ENCODE results near the gene CACNA1F.

CACNA1F gene

DNA sequence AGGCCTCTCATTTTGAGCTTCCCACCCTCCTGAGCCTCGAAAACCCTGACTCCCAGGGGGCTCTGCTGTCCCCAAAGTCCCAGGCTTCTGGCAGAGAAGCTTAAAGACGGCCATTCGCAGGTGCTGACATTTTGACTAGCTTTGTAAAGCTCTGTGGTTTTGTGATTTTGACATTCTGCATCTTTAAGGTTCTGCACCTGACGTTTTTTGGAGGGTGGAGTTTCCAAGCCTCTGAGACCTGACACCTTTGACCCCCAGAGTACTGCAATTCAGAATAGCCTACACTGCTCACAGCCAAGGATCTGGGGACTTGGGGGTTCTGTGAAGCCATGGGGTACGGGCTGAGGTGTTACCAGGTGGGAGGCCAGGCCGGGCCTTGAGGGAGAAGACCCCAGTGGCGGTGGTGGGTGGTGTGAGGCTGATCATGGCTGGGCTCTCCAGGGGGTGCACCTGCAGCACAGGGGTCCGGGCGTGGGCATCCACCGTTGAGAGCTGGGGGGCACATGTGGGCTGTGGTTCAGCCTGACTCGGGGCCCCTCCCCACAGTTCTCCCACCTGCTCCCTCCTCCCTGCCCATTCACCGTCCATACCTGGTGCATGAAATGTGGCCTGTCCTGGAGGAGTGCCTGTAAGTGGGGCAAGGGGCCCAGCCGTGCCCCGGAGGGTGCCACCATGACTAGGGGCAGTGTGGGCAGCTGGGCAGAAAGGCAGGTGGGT is 24.1 kb upstream of the CACNA1F start:
- DNase-seq = no peak

- no peak for DNase-seq
These were observed 23.3 kb upstream of the CACNA1F start for GRCh38 chrX:49256268-49256995.

GRCh38 chrX:49254639-49255038 is 21.5 kb upstream of the CACNA1F start:
- no peak for DNase-seq

- no peak for DNase-seq
These were observed 18.2 kb upstream of the CACNA1F start for GRCh38 chrX:49251325-49251724.

- DNase-seq = no peak
These were observed 17.4 kb upstream of the CACNA1F start for GRCh38 chrX:49250578-49250977.

DNA sequence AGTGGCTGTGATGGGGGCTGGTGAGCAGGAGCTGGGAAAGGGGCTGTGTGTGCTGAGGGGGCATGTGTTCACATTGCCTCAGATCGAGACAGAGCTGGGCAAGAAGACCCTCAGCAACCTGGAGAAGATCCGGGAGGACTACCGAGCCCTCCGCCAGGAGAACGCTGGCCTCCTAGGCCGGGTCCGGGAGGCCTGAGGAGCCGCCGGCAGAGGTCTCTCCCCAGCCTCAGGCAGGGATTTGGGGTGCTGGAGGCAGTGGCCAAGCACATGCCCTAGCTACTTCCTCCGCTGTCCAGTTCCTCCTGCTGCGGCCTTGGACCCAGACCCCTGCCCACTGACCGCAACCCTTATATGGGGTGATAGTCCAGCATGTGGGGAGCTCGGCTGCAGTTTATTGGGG is 16.9 kb upstream of the CACNA1F start:
- DNase-seq = no peak

DNA sequence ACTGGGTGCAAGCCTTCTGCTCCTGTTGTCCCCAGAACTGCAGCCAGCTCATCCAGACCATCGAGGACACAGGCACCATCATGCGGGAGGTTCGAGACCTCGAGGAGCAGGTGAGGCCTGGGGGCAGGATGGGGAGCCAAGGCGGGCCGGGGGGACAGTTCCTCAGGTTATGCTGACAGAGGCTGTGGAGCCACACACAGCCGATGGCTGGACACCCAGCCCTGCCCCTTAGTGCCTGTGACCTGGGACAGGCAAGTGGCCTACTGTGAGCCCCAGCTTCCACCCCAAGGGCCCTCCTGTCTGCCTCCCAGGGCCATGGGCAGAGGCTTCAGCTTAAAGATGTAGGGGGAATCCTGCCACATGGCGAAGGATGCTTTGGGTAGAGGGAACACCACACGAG is 16.5 kb upstream of the CACNA1F start:
- DNase-seq = no peak

DNA sequence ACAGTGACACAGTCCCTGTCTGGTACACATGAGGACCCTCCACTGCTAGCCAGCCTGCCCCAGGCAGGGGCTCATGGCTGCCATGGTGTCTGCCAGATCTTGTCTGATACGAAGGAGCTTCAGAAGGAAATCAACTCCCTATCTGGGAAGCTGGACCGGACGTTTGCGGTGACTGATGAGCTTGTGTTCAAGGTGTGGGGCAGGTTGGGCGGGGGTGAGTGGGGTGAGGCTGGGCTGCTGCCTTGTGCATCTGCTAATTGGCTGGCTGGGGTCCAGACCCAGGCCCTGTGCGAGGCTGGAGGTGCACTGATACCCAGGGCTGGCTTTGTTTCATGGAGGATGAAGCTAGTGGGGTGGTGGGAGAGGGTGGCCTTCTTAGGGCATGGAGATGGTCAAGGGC is 15.9 kb upstream of the CACNA1F start:
- DNase-seq = no peak

GRCh38 chrX:49247916-49248811 is 15.0 kb upstream of the CACNA1F start:
- DNase-seq = no peak

GRCh38 chrX:49247346-49247745 is 14.2 kb upstream of the CACNA1F start:
- no peak for DNase-seq

GRCh38 chrX:49246541-49246940 is 13.4 kb upstream of the CACNA1F start:
- DNase-seq = no peak

DNA sequence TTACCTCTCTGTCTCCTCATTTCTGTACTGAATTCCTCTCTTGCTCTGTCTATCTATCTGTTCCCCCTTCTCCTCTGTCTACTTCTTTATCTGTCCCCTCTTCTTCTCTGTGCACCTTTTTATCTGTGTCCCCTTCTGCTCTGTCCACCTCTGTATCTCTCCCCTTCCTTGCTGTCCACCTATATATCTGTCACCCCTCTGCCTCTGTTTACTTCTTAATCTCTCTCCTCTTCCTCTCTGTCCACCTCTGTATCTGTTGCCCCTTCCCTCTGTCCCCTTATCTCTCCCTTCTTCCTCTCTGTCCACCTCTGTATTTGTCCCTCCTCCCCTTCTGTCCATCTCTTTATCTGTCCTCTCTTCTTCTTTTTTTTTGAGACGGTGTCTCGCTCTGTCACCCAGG is 11.1 kb upstream of the CACNA1F start:
- DNase-seq = no peak

- no peak for DNase-seq
These were observed 10.0 kb upstream of the CACNA1F start for GRCh38 chrX:49243166-49243565.

DNA sequence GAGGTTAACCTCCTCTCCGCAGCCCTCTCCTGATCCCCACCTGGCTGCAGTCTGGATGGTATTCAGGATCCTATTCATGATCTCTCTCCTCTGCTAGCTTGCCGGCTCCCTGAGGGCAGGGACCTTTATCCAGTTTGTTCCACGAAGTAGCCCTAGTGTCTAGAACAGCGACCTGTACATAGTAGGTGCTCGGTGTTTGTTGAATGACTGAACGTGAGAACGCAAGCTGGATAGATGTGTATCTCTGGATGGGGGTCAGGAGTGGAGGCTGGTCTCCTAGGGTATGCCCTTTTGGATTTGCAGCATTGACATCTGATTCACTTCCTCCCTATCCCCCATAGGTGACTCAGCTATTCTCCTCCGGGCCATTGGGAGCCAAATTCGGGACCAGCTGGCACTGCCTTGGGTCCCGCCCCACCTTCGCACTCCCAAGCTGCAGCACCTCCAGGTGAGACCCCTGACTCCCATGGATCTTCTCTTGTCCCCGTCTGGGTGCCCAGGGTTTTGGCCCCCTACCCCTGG is 9.5 kb upstream of the CACNA1F start:
- no peak for DNase-seq

DNA sequence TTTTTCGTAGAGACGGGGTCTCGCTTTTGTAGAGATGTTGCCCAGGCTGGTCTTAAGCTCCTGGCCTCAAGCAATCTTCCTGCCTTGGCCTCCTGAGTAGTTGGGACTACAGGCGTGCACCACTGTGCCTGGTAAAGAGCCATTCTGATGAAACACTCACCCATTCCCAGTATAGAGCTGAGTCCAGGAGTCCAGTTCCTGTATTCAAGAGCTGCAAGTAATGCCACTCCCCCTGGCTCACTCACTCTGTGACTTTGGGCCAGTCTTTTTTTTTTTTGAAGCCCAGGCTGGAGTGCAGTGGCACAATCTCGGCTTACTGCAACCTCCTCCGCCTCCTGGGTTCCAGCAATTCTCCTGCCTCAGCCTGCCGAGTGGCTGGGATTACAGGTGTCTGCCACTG is 5.6 kb upstream of the CACNA1F start:
- DNase-seq = no peak

DNA sequence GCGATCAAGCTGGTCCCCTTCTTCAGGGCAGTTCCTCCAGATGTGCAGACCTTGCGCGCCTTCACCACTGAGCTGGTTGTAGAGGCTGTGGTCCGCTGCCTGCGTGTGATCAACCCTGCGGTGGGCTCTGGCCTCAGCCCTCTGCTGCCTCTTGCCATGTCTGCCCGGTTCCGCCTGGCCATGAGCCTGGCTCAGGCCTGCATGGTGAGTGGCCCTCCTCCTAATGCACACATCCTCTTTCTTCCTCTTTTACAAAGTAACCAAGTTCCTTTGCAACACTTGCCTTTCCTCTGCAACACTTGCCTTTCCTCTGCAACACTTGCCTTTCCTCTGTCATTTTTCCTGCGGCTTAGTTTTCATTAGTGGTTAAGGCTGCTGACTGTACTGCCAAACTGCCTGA is 3.9 kb upstream of the CACNA1F start:
- no peak for DNase-seq

DNA sequence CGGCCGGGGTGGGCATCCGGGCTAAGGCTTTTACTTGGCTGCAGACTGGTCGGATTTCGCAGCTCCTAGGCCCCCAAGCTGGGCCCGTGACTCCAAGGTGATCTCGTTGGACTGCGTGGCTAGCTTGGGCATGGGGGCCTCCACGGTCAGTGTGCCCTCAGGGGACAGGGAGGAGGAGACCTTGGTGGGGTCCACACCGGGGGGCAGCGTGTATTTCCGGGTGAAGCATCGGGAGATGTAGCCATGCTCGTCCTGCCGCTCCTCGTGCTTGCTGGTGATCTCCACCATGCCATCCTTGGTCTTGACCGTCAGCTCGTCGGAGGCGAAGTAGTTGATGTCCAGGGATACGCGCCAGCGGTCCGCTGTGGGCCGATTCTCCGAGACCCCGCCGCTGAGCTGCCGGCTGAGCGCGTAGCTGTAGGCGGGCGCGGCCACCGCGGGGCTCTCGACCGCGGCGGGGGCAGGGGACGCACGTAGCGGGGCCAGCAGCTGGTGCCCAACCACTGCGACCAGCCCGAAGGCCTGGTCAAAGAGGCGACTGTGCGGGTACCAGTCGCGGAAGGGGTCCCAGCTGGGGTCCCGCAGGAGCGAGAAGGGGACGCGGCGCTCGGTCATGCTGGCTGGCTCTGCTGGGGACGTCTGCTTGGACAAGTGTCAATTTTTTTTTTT is 881 bp upstream of the CACNA1F start:
- peak; percentile 49 for DNase-seq

DNA sequence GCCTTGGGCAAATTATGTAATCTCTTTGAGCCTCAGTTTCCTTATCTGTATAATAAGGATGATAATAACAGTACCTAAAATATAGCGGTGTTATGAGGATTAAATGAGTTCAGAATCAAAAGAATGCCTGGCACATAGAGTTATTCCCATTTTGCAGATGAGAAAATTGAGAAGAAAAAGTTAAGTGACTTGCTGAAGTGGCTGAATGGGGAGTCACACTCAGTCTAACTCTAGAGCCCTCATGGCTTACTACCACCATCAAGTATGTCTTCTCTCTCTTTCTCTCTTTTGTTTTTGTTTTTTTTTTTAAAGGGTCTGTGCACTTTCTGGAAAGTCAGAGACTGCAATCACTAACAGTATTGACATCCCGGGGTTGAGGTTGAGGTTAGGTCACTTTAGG is 615 bp downstream of the CACNA1F start:
- DNase-seq = no peak

DNA sequence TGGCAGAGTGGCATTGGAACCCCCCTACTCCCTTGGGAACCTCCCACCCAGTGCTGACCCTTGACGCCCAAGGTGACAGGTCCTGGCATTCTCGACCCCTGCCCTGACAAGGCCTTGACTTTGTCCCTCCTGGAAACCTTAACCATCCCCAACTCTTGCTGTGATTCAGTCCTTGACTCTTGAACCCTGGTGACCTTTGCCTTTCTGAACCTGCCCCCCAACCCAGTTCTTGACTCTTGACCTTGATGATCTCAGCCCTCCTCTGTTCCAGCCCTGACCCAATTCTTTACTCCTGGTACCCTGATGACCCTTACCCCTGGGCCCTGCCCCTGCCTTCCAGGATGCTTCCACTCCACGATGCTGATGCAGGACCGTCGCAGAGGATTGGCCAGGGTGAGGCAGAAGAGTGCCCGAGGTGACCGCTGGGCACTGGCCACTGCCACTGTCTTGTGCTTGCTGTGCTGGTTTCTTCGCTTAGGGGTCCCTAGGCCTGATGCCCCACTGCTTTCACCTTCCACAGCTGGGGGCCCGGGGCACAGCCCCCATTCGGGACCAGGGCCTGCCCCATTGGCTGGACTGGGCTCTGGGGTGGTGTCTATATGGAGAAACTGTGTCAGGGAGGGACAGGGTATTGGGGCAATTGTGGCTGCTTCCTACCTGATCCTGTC is 1.7 kb downstream of the CACNA1F start:
- DNase-seq = no peak

GRCh38 chrX:49230500-49231232 is 2.5 kb downstream of the CACNA1F start:
- DNase-seq = peak; percentile 31

DNA sequence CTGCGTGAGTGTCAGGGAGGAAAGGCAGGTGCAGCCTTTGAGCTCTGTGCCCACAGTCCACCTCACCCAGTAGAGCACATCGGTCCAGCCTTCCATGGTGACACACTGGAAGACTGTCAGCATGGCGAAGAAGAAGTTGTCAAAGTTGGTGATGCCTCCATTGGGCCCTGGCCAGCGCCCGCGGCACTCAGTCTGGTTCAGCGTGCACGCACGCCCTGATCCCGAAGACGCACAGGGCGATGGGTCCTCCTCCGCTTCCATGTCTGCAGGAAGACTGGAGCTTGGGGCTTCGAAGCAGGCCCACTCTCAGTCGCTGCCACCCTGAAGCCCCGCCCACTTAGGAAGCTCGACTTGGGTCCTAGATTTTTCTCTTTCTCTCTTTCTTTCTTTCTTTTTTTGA is 5.0 kb downstream of the CACNA1F start:
- DNase-seq = no peak

DNA sequence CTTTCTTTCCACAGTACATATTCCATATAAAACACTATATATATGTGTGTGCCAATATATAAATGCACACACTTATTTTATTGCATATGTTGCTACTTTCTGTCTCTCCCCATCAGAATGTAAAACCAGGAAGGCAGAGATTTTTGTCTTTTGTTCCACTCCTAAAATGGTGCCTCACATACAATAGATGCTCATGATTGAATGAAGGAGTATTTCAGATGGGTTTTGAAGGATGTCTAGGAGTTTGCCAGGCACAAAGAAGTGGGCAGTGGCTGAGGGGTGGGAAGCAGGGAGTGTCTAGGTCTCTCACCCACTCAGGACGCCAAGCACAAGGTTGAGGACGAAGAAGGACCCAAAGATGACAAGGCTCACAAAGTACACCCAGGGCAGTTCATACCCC is 5.4 kb downstream of the CACNA1F start:
- no peak for DNase-seq

All from retina (tissue), 1 donor.